ENCODE results near the gene ENAH.
A peak's percentile ranks its signal among the peaks of the same experiment; 100 is the strongest.
"Not testable (repeated sequence)": the region's sequence is repeated elsewhere in the genome, so short reads cannot be mapped to it uniquely, and the experiment has no call there.

The ENAH gene

DNA sequence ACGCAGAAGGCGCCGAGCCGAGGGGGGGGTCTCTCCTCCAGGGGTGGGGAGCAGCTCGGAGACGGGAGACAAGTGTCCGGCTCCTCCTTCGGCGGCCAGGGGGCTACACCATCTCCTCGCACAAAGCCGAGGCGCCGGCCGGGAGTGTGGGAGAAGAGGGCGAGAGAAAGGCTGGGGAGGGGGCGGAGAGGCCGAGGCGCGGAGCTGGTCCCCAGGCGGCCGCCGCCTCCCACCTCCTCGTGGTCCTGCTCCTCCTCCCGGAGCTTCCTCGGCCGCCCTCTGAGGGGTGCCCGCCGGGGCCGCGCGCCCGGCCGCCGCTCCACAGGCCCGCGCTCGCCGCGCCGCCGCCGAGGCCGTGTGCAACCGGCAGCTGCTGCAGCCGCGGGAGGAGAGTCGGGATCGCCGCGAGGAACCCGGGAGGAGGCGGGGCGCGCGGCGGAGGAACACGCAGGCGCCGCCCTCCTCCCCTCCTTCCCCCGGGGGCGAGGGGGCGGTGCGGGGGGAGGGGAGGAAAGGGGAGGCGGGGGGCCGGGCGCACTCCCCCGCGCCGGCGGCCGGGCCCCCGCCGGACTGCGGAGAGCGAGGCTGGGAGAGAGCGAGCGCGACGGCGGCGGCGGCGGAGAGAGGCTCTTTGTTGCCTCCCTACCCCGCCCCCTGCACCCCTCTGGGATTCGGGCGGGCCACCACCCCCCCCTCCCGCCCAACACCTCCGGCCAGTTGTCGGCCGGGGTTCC lies at the start of gene ENAH:
ENAH (minus strand) TSS at position 395 of the 734 bp plus-strand sequence. CDS start 433 bp downstream, outside the sequence.
- peak; percentile 51 for DNase-seq

DNA sequence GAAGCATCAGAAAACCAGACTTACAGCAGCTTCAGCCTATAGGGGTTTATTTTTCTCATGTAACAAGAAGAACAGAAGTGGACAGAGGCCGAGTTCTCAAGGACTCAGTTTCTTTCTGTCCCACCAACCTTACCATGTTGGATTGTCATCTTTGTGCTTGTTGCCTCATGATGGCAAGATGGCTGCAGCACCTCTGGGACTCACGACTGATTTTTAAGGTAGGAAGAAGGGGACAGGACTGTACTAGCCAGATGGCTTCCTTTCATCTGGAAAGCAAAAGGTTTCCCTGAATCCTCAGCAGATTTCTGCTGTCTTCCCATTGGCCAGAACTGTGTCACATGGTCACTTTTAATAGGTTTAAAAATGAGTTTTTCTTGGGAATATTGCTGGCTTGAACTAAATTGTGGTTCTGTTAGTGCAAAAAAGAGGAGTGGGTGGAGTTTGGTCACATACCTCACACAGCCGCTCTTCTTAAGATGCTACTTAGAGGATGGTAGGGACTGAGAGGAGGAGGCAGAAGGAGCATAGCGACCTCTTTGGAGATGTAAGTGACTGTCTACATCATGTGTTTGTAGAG lies 48.1 kb upstream of the ENAH start:
- DNase-seq, result no peak

- DNase-seq, result no peak
These were observed 47.4 kb upstream of the ENAH start for GRCh38 chr1:225700164-225700821.

DNA sequence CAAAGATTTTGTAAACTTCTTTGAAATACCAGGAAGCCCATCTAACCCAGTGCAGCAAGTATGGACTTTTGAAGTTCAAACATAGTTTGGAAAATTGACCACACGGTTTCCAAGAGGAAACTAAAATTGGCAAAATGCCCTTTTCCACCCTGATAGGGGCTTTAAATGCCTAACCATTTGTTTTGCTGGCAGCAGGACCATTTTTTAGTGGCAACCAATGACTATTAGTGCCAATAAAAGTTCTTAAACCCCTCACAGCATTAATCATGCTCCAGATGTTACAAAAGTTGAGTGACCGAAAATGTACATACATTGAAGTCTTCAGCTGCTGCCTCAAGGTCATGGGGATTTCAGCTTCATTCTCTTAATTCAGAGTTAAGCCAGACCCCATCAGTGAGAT lies 46.4 kb upstream of the ENAH start:
- no peak for DNase-seq

GRCh38 chr1:225698194-225698593 lies 45.3 kb upstream of the ENAH start:
- not testable (repeated sequence) for DNase-seq

DNA sequence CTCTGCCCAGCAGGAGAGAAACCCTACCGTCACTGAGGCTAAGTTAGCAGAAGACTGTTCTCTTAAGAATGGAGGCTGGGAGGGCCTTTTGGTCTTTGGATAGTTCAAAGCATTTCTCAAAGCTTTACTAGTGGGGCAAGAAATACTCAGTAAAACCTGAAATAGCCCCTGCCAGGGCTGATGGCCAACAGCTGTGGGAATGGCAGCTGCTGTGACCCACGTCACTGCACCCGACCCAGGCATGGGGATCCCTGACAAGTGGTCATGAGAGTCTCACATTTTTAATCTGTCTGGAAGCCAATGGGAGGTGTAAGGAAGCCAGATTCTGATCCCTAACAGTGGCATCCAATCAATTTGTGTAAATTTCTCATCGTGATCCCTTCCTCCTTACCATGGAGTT lies 44.5 kb upstream of the ENAH start:
- DNase-seq, result no peak

DNA sequence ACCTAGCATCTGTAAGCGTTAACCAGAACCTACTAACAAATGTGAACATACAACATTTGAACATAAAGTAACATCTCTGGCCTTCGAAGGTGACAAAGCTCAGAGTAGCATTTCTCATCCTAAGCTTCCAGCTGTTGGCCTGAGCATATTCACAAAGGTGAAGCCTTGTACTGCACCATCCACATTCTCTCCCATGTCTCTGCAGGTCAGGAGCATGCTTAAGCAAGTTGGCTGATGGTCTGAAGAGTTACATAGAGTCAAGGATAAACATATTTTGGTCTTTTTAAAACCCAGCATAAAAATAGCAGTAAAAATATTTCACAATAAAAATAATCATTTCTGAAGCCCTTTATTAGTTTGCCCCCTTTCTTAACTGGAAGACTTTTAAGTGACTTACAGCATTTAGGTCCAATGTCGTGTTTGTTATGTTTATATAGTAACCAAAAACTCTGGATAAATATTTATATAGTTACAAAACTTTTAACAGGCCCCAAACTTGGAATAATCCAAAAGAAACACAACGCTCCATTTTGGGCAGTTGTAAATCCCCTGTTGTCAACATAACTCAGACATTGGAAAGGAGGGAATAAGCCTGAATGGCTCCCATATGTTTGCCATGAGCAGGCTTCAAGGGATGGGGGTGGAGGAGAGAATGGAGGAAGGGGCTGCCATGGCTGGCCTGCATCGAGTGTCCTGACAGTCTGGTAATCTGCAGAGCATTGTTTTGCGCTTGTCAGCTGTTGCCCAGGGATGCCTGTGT lies 42.8 kb upstream of the ENAH start:
- DNase-seq, result no peak

- DNase-seq, result no peak
These were observed 41.3 kb upstream of the ENAH start for GRCh38 chr1:225694151-225694603.

- DNase-seq, result not testable (repeated sequence)
These were observed 40.8 kb upstream of the ENAH start for GRCh38 chr1:225693697-225694096.

DNA sequence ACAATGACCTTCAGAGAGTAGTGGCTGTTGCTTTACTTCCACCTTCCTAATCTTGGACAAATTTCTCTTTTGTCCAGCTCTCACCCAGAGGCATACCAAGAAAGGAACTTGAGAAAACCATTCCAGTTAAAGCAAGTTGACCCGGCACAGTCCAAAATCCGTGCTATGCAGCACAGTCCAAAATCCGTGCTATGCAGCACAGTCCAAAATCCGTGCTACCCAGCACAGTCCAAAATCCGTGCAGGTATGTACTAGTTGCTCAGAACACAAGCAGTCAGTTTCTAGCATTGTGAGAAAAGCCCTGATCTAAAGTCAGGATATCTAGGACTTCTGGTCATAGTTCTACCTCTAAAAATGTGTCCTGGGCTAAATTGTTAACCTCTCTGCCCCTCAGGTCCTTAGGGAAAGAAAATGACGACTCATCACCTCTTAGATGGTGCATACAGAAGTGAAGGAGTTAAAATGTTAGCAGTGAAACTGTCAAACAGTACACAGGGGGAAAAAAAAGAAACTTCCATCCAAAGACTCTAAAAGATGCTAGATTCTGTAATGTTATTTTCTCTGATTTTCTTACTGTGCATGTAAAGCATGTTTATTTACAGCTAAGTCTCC lies 40.3 kb upstream of the ENAH start:
- DNase-seq, result no peak

DNA sequence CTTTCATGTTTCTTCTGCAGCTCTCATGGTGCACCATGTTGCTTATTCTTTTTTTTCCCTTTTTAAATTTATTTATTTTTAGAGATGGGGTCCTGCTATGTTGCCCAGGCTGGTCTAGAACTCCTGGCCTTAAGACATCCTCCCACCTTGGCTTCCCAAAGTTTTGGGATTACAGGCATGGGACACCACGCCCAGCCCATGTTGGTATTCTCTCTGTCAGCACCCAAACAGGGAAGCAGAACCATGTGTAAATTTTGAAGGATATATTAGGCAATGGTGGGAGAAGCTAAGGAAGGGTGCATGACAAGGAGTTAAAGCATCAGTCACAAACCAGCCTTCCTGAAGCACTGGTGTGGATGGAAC lies 39.6 kb upstream of the ENAH start:
- no peak for DNase-seq

GRCh38 chr1:225691861-225692516 lies 39.1 kb upstream of the ENAH start:
- no peak for DNase-seq

GRCh38 chr1:225691377-225691776 lies 38.5 kb upstream of the ENAH start:
- DNase-seq, result no peak

- DNase-seq, result no peak
These were observed 37.0 kb upstream of the ENAH start for GRCh38 chr1:225689882-225690459.

GRCh38 chr1:225688345-225688744 lies 35.4 kb upstream of the ENAH start:
- DNase-seq, result no peak

- no peak for DNase-seq
These were observed 32.7 kb upstream of the ENAH start for GRCh38 chr1:225685476-225686176.

- DNase-seq, result no peak
These were observed 31.8 kb upstream of the ENAH start for GRCh38 chr1:225684741-225685140.

DNA sequence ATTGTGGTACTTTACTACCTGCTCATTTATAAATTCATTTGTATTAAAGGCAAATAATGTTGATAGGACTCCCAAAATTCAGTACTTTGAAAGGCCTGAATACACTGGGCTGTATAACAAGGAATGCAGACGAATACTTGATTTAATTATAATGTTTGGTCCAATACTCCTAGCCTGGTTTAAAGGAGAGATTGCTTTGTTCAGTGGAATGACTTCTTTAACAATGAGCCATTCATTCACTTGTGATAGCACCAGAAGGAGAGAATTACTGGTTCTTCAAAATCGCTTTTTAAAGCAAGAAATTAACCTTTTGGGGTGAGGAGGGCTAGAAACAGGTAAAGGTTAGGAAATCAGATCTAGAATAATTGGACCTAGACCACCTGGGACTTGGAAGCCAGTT lies 28.3 kb upstream of the ENAH start:
- no peak for DNase-seq

DNA sequence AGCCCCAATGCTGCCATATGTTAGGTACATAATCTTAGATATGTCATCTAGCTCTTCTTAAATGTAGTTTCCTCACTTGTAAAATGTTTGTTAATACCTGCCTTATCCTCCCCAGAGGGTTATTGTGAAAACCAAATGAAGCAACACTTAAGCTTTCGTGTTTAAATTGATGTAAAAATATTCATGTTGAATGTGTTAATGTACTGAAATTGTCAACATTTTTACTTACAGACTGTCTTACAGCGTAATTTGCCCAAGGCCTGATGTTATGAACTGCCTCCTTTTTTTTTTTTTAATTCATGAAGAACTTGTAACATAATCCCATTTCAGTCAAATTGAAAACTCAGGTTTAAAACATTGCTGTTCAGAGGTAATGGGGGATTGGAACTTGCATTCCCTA lies 25.6 kb upstream of the ENAH start:
- DNase-seq, result no peak

- no peak for DNase-seq
These were observed 24.6 kb upstream of the ENAH start for GRCh38 chr1:225677350-225678124.

DNA sequence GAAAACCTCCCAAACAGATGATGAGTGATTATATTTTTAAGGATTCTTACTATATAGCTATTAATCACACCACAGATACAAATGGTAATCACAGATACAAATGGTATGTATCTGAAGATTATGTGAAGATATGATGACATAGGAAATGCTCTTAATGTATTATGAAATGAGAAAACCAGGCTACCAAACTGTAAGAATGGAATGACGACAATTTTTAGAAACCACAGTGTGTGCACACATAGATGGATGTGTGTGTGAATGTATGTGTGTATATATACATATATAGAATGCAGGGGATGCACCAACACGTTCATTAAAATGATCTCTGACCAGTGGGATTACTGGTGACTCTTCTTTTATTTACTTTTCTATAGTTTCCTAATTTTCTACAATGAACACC lies 21.5 kb upstream of the ENAH start:
- no peak for DNase-seq

Data from DMS 273 treated with DMSO at 0.1 percent for 48 hours (cell line).